ENCODE data around the gene SLC6A11.

SLC6A11 gene

DNA sequence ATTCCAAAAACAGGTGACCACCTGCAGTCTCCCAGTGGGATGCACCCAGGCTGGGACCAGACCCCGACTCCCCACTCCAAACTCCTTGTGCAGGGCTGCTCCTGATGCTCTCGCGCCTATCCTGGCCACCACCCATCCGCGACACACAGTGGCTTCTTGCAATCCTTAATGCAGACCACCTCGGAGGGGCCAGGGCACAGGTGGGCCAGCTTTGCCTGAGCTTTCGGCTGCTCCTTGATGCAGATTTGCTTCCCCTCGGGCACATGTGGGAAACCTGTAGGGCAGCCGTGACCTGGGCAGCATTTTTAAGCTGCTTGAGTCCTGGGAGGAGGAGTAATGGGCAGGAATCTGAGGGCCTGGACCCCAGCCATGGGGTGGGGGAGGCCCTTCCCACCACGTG is 18.9 kb downstream of the SLC6A11 start:
- no peak for ATAC-seq
- no peak for TF ChIP-seq ESRRG (CRISPR knock-in tag; IDR thresholded peaks at IDR 0.05)
- no peak for TF ChIP-seq OSR1 (CRISPR knock-in tag; IDR thresholded peaks at IDR 0.05)
- no peak for TF ChIP-seq CSRNP3 (CRISPR knock-in tag; IDR thresholded peaks at IDR 0.05)
- no peak for TF ChIP-seq ZNF8 (CRISPR knock-in tag; IDR thresholded peaks at IDR 0.05)
- no peak for TF ChIP-seq ZNF70 (CRISPR knock-in tag; IDR thresholded peaks at IDR 0.05)
- no peak for TF ChIP-seq ZNF565 (CRISPR knock-in tag; conservative IDR thresholded peaks at IDR 0.05; ENCODE audit: low read depth)
- no peak for TF ChIP-seq ISL1 (CRISPR knock-in tag; IDR thresholded peaks at IDR 0.05)
- no peak for TF ChIP-seq TCF4 (CRISPR knock-in tag; IDR thresholded peaks at IDR 0.05; ENCODE audit: borderline replicate concordance)
- TF ChIP-seq RARB (CRISPR knock-in tag; IDR thresholded peaks at IDR 0.05) = no peak
- TF ChIP-seq BACH2 (CRISPR knock-in tag; IDR thresholded peaks at IDR 0.05; ENCODE audit: borderline replicate concordance) = no peak
- TF ChIP-seq, protein P1, sequence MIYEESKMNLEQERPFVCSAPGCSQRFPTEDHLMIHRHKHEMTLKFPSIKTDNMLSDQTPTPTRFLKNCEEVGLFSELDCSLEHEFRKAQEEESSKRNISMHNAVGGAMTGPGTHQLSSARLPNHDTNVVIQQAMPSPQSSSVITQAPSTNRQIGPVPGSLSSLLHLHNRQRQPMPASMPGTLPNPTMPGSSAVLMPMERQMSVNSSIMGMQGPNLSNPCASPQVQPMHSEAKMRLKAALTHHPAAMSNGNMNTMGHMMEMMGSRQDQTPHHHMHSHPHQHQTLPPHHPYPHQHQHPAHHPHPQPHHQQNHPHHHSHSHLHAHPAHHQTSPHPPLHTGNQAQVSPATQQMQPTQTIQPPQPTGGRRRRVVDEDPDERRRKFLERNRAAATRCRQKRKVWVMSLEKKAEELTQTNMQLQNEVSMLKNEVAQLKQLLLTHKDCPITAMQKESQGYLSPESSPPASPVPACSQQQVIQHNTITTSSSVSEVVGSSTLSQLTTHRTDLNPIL (CRISPR knock-in tag; IDR thresholded peaks at IDR 0.05; ENCODE audit: low read depth) = no peak
- no peak for TF ChIP-seq PATZ1 (CRISPR knock-in tag; IDR thresholded peaks at IDR 0.05; ENCODE audit: borderline replicate concordance)
- TF ChIP-seq SNAI2 (CRISPR knock-in tag; IDR thresholded peaks at IDR 0.05) = no peak
- no peak for TF ChIP-seq ZFP30 (CRISPR knock-in tag; IDR thresholded peaks at IDR 0.05)
- TF ChIP-seq, protein P2, sequence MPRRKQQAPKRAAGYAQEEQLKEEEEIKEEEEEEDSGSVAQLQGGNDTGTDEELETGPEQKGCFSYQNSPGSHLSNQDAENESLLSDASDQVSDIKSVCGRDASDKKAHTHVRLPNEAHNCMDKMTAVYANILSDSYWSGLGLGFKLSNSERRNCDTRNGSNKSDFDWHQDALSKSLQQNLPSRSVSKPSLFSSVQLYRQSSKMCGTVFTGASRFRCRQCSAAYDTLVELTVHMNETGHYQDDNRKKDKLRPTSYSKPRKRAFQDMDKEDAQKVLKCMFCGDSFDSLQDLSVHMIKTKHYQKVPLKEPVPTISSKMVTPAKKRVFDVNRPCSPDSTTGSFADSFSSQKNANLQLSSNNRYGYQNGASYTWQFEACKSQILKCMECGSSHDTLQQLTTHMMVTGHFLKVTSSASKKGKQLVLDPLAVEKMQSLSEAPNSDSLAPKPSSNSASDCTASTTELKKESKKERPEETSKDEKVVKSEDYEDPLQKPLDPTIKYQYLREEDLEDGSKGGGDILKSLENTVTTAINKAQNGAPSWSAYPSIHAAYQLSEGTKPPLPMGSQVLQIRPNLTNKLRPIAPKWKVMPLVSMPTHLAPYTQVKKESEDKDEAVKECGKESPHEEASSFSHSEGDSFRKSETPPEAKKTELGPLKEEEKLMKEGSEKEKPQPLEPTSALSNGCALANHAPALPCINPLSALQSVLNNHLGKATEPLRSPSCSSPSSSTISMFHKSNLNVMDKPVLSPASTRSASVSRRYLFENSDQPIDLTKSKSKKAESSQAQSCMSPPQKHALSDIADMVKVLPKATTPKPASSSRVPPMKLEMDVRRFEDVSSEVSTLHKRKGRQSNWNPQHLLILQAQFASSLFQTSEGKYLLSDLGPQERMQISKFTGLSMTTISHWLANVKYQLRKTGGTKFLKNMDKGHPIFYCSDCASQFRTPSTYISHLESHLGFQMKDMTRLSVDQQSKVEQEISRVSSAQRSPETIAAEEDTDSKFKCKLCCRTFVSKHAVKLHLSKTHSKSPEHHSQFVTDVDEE (CRISPR knock-in tag; IDR thresholded peaks at IDR 0.05) = no peak

- ATAC-seq = no peak
- TF ChIP-seq GLIS3 (CRISPR knock-in tag; IDR thresholded peaks at IDR 0.05) (no peak), PATZ1 (CRISPR knock-in tag; IDR thresholded peaks at IDR 0.05; ENCODE audit: borderline replicate concordance) (no peak), PPARA (CRISPR knock-in tag; IDR thresholded peaks at IDR 0.05; ENCODE audit: borderline replicate concordance) (no peak), ZNF565 (CRISPR knock-in tag; conservative IDR thresholded peaks at IDR 0.05; ENCODE audit: low read depth) (no peak), ZFP30 (CRISPR knock-in tag; IDR thresholded peaks at IDR 0.05) (no peak), ZNF70 (CRISPR knock-in tag; IDR thresholded peaks at IDR 0.05) (no peak), ZNF8 (CRISPR knock-in tag; IDR thresholded peaks at IDR 0.05) (no peak), OSR1 (CRISPR knock-in tag; IDR thresholded peaks at IDR 0.05) (no peak), TOX (CRISPR knock-in tag; IDR thresholded peaks at IDR 0.05; ENCODE audit: borderline replicate concordance) (no peak), ARNTL (CRISPR knock-in tag; IDR thresholded peaks at IDR 0.05; ENCODE audit: borderline replicate concordance, low read depth) (no peak), CSRNP3 (CRISPR knock-in tag; IDR thresholded peaks at IDR 0.05) (no peak), SNAI2 (CRISPR knock-in tag; IDR thresholded peaks at IDR 0.05) (no peak), ESRRG (CRISPR knock-in tag; IDR thresholded peaks at IDR 0.05) (no peak), ZFP3 (CRISPR knock-in tag; IDR thresholded peaks at IDR 0.05) (no peak), CSDC2 (CRISPR knock-in tag; IDR thresholded peaks at IDR 0.05) (no peak), RARB (CRISPR knock-in tag; IDR thresholded peaks at IDR 0.05) (no peak), ISL1 (CRISPR knock-in tag; IDR thresholded peaks at IDR 0.05) (no peak), ZC3H10 (CRISPR knock-in tag; IDR thresholded peaks at IDR 0.05) (no peak), TCF4 (CRISPR knock-in tag; IDR thresholded peaks at IDR 0.05; ENCODE audit: borderline replicate concordance) (no peak)
- TF ChIP-seq, protein P3, sequence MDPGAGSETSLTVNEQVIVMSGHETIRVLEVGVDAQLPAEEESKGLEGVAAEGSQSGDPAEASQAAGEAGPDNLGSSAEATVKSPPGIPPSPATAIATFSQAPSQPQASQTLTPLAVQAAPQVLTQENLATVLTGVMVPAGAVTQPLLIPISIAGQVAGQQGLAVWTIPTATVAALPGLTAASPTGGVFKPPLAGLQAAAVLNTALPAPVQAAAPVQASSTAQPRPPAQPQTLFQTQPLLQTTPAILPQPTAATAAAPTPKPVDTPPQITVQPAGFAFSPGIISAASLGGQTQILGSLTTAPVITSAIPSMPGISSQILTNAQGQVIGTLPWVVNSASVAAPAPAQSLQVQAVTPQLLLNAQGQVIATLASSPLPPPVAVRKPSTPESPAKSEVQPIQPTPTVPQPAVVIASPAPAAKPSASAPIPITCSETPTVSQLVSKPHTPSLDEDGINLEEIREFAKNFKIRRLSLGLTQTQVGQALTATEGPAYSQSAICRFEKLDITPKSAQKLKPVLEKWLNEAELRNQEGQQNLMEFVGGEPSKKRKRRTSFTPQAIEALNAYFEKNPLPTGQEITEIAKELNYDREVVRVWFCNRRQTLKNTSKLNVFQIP (CRISPR knock-in tag; IDR thresholded peaks at IDR 0.05; ENCODE audit: borderline replicate concordance, low read depth) = no peak
Observed at GRCh38 chr3:10835406-10835805, 19.4 kb downstream of the SLC6A11 start.

Data from SK-N-SH treated with all-trans-retinoic acid at 6 μM for 48 hours (cell line).